ENCODE measurements around the gene OR51D1.

Gene OR51D1

GRCh38 chr11:4636962-4637661 lies at the start of gene OR51D1:
OR51D1 (plus strand) TSS chr11:4637477; CDS start chr11:4639791, 2,314 bp downstream.
- DNase-seq (ENCODE audit: low spot score), result peak; percentile 63

GRCh38 chr11:4589017-4589416 lies 48.3 kb upstream of the OR51D1 start:
- no peak for DNase-seq (ENCODE audit: low spot score)

- DNase-seq (ENCODE audit: low spot score), result no peak
These were observed 43.5 kb upstream of the OR51D1 start, which contains the start of gene OR52I1 for GRCh38 chr11:4593739-4594138. OR52I1 (plus strand) TSS chr11:4594039; CDS start chr11:4594039, 0 bp downstream.

GRCh38 chr11:4605057-4605456 lies 32.2 kb upstream of the OR51D1 start:
- no peak for DNase-seq (ENCODE audit: low spot score)

GRCh38 chr11:4606231-4607015 lies 30.9 kb upstream of the OR51D1 start:
- no peak for DNase-seq (ENCODE audit: low spot score)

GRCh38 chr11:4607096-4607495 lies 30.2 kb upstream of the OR51D1 start:
- no peak for DNase-seq (ENCODE audit: low spot score)

- peak; percentile 96 for DNase-seq (ENCODE audit: low spot score)
These were observed 29.3 kb upstream of the OR51D1 start, which contains the start of gene TRIM68 for GRCh38 chr11:4607781-4608666. TRIM68 (minus strand) TSS chr11:4608231; CDS start chr11:4605504, 2,727 bp downstream.

GRCh38 chr11:4610258-4610935 lies 26.9 kb upstream of the OR51D1 start:
- peak; percentile 18 for DNase-seq (ENCODE audit: low spot score)

- no peak for DNase-seq (ENCODE audit: low spot score)
These were observed 25.3 kb upstream of the OR51D1 start for GRCh38 chr11:4611986-4612385.

- DNase-seq (ENCODE audit: low spot score), result no peak
These were observed 21.3 kb upstream of the OR51D1 start for GRCh38 chr11:4615856-4616444.

- DNase-seq (ENCODE audit: low spot score), result no peak
These were observed 17.8 kb upstream of the OR51D1 start for GRCh38 chr11:4619514-4619913.

GRCh38 chr11:4626207-4627099 lies 10.8 kb upstream of the OR51D1 start:
- peak; percentile 29 for DNase-seq (ENCODE audit: low spot score)

- no peak for DNase-seq (ENCODE audit: low spot score)
These were observed 1.1 kb upstream of the OR51D1 start for GRCh38 chr11:4636136-4636535.

GRCh38 chr11:4637662-4638047 lies 378 bp downstream of the OR51D1 start:
- DNase-seq (ENCODE audit: low spot score), result no peak

- no peak for DNase-seq (ENCODE audit: low spot score)
These were observed 2.7 kb downstream of the OR51D1 start for GRCh38 chr11:4639931-4640330.

GRCh38 chr11:4641501-4641900 lies 4.2 kb downstream of the OR51D1 start:
- no peak for DNase-seq (ENCODE audit: low spot score)

- DNase-seq (ENCODE audit: low spot score), result no peak
These were observed 4.8 kb downstream of the OR51D1 start for GRCh38 chr11:4642043-4642442.

GRCh38 chr11:4643076-4643475 lies 5.8 kb downstream of the OR51D1 start:
- DNase-seq (ENCODE audit: low spot score), result no peak

- DNase-seq (ENCODE audit: low spot score), result no peak
These were observed 6.4 kb downstream of the OR51D1 start, which contains the start of gene OR51E1 for GRCh38 chr11:4643682-4644081. OR51E1 (plus strand) TSS chr11:4643982; CDS start chr11:4652527, 8,545 bp downstream.

GRCh38 chr11:4644233-4644632 lies 7.0 kb downstream of the OR51D1 start:
- DNase-seq (ENCODE audit: low spot score), result no peak
